HUES6 (cell line): ENCODE measurements around the gene TRIM14.

Source experiments
- H3K27ac ChIP-seq: 2 replicates; pipeline ENCODE4 v1.7.0; 2013; ENCODE audit warnings: low read depth, mild to moderate bottlenecking, low read length, inconsistent platforms
- H3K27me3 ChIP-seq: 2 replicates; pipeline ENCODE4 v1.6.1; 2013; ENCODE audit warnings: low read length; ENCODE audit not compliant: control insufficient read depth, insufficient read depth
- H3K36me3 ChIP-seq: 2 replicates; pipeline ENCODE4 v1.6.1; 2013; ENCODE audit warnings: low read length; ENCODE audit not compliant: control insufficient read depth, insufficient read depth
- H3K4me1 ChIP-seq: 2 replicates; pipeline ENCODE4 v1.6.1; 2013; ENCODE audit warnings: low read length; ENCODE audit not compliant: control insufficient read depth, insufficient read depth
- H3K4me3 ChIP-seq: 2 replicates; pipeline ENCODE4 v1.5.1; 2013; ENCODE audit warnings: low read depth, low read length
- H3K9ac ChIP-seq: one replicate; pipeline ENCODE4 v1.6.1; 2013; ENCODE audit warnings: mild to moderate bottlenecking, low read length
- H3K9me3 ChIP-seq: 2 replicates; pipeline ENCODE4 v1.6.1; 2013; ENCODE audit warnings: low read depth, low read length; ENCODE audit not compliant: control insufficient read depth, insufficient read depth

Gene TRIM14

DNA sequence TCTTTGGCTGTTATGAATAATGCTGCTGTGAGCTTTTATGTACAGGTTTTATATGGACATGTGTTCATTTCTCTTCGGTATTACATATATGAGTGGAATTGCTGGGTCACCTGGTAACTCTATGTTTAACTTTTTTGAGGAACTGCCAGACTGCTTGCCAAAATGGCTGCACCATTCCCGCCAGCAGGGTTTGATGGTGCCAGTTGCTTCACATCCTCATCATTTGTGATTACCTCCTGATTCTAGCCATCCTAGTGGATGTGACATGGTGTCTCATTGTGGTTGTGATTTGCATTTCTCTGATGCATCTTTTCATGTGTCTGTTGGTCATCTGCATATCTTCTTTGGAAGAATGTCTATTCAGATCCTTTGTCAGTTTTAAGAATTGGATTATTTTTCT, 51.8 kb downstream of the TRIM14 start:
- no peaks in the 10 kb centered on the region for H3K9me3 ChIP-seq
- no peaks in the 10 kb centered on the region for H3K27me3 ChIP-seq
- H3K4me3 ChIP-seq, result no peak overlapping the region
- peaks cover 5% of the 10 kb centered on the region; the same call in 1 of the 2 replicates for H3K4me1 ChIP-seq
- no peak overlapping the region for H3K27ac ChIP-seq
- peaks cover 37% of the 10 kb centered on the region for H3K36me3 ChIP-seq
- H3K9ac ChIP-seq, result no peak overlapping the region

DNA sequence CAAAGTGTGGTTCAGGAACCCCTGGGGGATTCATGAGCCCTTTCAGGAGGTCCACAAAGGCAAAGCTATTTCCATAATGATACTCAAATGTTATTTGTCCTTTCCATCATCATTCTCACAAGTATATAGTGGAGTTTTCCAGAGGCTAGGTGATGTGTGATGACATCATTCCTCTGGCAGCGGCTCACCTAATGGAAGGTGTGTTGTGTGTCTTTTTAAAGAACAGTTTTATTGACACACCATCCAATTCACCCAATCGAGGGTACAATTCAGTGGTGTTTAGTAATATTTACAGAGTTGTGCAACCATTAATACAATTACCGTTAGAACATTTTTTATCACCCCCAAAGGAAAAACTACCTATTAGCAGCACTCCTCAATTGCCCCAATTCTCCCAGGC, 52.8 kb downstream of the TRIM14 start:
- no peaks in the 10 kb centered on the region for H3K27me3 ChIP-seq

DNA sequence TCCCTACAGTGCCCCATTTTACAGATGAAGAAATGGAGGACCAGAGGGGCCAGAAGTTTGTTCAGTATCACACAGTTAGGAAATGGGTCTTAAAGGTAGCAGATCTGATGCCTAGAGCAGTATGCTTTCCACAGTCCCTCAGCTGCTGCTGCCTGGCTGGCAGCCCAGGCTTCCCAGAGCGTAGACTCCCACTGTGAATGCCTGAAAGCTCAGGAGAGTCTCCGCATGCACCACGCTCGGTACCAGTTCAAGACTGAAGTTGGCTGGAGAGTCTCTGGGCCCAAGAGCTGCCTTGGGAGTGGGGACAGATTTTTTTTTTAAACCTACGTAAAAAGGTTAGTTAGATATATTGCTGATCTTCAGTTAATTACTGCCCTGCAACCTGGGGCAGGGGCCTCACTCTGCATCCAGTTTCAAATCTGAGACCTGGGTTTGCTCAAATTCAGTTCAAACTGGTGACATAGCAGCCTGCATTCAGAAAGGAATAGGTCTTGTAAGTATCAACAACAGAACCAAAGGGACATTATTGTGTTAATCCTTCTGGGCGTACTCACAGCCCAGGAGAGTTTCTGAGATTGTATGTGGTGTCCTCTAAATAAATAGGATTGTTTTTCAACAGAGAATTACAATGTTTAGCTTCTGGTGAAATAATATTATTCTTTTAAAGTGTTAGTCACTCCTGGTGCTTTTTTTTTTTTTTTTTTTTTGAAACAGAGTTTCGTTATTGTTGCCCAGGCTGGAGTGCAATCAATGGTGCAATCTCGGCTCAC, 54.2 kb downstream of the TRIM14 start:
- peaks cover 3% of the 10 kb centered on the region; the same call in 1 of the 2 replicates for H3K4me1 ChIP-seq
- H3K27me3 ChIP-seq, result no peaks in the 10 kb centered on the region
- no peak overlapping the region for H3K4me3 ChIP-seq
- H3K9ac ChIP-seq, result no peak overlapping the region
- H3K27ac ChIP-seq, result 0 out of 2 replicates have a peak overlapping the region, but pooled peaks have one; percentile 14
- H3K36me3 ChIP-seq, result peaks cover 49% of the 10 kb centered on the region
- no peaks in the 10 kb centered on the region for H3K9me3 ChIP-seq

More for the DNA sequence above, 52.8 kb downstream of the TRIM14 start:
- Histone ChIP-seq H3K36me3 (peaks cover 43% of the 10 kb centered on the region), H3K9me3 (no peaks in the 10 kb centered on the region), H3K4me1 (peaks cover 3% of the 10 kb centered on the region; the same call in 1 of the 2 replicates), H3K9ac (no peak overlapping the region), H3K27ac (no peak overlapping the region), H3K4me3 (no peak overlapping the region)

DNA sequence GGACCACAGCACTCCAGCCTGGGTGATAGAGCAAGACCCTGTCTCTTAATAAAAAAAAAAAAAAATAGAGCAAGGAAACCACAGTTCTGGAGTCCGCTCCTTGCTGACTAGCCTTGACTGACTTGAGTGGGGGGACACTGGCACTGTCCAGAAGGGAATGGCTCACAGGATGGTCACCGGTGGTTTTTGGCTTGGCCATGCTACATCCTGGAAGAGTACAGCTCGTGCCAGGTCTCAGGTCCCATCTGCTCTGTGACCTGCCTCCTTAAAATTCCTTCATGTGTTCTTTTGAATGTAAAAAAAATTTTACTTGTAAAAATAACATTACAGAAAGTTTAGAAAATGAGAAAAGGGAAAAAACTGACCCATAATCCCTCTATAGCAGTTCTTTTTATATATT, 56.9 kb downstream of the TRIM14 start:
- H3K9me3 ChIP-seq, result no peaks in the 10 kb centered on the region
- H3K36me3 ChIP-seq, result peaks cover 48% of the 10 kb centered on the region
- no peak overlapping the region for H3K27ac ChIP-seq
- peaks cover 6% of the 10 kb centered on the region; the same call in 1 of the 2 replicates for H3K4me1 ChIP-seq
- no peaks in the 10 kb centered on the region for H3K27me3 ChIP-seq
- H3K9ac ChIP-seq, result no peak overlapping the region
- H3K4me3 ChIP-seq, result no peak overlapping the region

DNA sequence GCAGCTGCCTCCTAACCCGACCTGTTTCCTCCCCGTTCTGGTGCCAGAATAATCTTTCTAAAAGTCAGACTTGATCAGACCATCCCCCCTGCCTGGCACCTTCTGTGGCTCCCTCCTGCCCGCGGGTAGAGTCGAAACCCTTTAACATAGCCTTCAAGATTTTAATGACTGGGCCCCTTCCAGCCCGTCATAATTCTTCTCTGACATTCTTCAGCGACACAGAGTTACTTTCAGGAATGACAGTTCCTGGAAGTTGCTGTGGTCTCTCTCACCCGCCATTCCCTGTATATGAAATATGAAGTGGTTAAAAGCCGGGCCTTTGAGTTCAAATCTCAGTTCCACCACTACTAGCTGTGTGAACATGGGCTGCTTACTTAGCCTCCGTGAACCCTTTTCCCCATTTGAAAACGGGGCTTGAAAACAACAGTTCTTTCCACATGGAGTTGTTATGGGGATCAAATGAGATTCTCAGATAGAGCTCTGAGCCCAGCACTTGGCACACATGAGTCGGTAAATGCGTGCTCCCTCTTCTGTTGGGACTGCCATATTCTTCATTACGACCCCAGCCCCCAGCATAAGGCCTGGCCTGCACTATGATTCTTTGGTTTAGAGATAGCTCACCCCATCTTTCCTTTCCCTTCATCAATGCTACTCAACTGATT, 61.8 kb downstream of the TRIM14 start:
- Histone ChIP-seq H3K4me3 (peak overlapping the region; percentile 97), H3K27ac (no peak overlapping the region), H3K27me3 (no peaks in the 10 kb centered on the region), H3K36me3 (peaks cover 13% of the 10 kb centered on the region), H3K9me3 (no peaks in the 10 kb centered on the region), H3K4me1 (0 out of 2 replicates have a peak, but pooled peaks cover 3% of the 10 kb centered on the region), H3K9ac (peak overlapping the region; percentile 79)

DNA sequence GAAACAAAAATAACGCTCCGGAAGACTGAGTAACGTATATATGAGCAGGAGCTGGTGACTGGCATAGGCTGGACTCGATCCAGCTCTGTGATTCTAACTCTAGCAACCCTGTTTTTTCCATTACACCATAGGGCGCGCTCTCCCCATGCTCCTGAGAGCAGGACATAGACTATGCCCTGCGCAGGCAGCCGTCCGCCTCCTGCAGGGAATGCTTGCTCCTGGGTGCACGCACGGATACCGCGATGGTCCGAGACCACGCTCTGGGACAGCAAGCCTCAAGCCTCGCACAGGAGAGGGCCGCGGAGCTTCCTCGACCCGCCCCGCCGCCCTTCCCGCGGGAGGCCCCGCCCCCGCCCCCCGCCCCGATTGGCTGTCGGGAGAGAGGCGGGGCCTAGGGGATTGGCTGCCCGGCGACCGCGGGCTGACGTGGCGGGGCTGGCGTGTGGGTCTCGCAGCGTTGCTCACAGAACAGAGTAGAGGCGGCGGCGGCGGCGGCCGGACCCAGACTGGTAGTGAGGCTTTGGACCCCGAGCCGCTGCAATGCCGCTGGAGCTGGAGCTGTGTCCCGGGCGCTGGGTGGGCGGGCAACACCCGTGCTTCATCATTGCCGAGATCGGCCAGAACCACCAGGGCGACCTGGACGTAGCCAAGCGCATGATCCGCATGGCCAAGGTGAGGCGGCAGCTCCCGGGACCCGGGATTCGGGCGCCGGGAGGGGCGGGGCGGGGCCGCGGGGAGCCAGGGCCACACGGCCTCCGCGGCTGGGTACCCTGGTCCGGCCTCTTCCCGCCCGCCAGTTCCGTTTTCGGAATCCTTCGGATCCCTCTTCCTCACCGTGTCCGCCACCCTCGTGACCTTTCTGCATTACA, 62.5 kb downstream of the TRIM14 start, which contains the start of gene NANS:
TSS of gene NANS (plus strand) at position 464 of the 869 bp plus-strand sequence. CDS start at position 541, 77 bp downstream.
- Histone ChIP-seq H3K4me1 (0 out of 2 replicates have a peak, but pooled peaks cover 3% of the 10 kb centered on the region), H3K27ac (no peak within 1 kb of the TSS), H3K9ac (peak within 1 kb of the TSS; percentile 79), H3K9me3 (no peaks in the 10 kb centered on the region), H3K4me3 (peak within 1 kb of the TSS; percentile 97), H3K36me3 (peaks cover 7% of the 10 kb centered on the region), H3K27me3 (no peaks in the 10 kb centered on the region)

DNA sequence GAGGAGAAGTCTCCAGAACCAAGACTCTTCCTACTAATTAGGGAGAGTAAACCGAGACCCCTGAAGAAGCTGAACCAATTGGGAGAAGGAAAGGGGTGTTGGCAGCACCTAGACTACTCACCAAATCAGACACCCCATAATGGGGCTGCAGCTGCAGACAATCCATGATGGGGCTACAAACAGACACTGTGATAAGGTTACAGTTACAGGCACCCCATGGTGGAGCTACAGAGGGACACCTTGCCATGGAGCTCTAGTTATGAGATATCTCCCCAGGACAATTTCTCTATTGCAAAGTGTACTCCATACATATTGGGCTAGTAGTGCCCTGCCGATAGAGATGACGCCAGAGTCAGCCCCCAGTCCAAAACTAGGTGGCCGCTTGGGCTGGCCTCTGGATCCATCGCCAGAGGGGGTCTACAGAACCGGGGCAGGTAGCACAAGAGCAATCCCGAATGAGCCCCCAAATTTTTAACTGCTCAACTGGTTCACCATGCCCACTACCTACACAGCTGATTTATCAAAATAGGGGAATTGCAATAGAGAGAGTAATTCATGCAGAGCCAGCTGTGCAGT, 64.6 kb downstream of the TRIM14 start:
- no peak overlapping the region for H3K4me3 ChIP-seq
- H3K36me3 ChIP-seq, result no peaks in the 10 kb centered on the region
- H3K9me3 ChIP-seq, result no peaks in the 10 kb centered on the region
- H3K4me1 ChIP-seq, result 0 out of 2 replicates have a peak, but pooled peaks cover 3% of the 10 kb centered on the region
- no peaks in the 10 kb centered on the region for H3K27me3 ChIP-seq
- H3K9ac ChIP-seq, result no peak overlapping the region
- H3K27ac ChIP-seq, result no peak overlapping the region

DNA sequence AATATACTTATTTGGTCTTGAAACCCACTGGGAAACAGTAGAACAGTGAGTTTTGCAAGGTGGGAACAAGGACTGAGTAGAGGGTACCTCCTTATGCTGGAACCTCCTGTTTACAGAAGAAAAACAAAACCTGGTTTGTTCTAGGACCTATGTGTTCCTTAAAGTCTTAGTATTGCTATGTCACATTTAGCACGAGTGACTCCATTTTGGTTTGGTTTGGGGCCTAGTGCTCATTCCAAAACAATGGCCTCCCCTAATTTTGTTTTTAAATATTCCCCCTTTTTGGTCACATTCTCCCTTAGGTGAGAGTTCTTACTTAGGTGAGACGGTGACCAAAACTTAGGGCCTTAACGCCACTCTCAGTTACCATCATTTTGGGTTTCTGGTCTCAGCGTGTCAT, 68.7 kb downstream of the TRIM14 start:
- no peaks in the 10 kb centered on the region for H3K36me3 ChIP-seq
- no peaks in the 10 kb centered on the region for H3K4me1 ChIP-seq
- H3K27ac ChIP-seq, result no peak overlapping the region
- H3K27me3 ChIP-seq, result no peaks in the 10 kb centered on the region
- H3K9ac ChIP-seq, result no peak overlapping the region
- H3K9me3 ChIP-seq, result no peaks in the 10 kb centered on the region
- no peak overlapping the region for H3K4me3 ChIP-seq

DNA sequence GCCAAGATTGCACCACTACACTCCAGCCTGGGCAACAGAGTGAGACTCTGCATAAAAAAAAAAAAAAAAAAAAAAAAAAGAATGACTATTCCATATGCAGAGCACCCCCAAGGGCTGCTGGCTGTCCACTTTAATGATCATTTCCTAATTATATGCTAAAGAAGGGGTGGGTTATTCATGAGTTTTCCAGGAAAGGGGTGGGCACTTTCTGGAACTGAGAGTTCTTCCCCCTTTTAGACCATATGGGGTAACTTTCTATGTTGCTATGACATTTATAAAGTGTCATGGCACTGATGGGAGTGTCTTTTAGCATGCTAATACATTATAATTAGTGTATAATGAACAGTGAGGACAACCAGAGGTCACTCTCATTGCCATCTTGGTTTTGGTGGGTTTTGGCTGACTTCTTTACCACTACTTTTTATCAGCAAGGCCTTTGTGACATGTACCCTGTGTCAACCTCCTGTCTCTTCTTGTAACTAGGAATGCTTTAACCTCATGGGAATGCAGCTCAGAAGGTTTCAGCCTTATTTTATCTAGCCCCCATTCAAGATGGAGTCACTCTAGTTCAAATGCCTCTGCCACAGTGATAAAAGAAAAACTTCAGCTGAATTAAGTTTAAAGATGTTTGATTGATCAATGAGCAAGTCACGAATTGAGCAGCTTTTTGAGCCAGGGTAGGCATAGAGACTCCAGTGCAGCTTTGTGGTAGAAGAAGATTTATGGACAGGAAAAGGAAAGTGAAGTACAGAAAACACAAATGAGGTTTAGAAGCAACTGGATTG, 69.5 kb downstream of the TRIM14 start:
- Histone ChIP-seq H3K9ac (no peak overlapping the region), H3K4me3 (no peak overlapping the region), H3K36me3 (no peaks in the 10 kb centered on the region), H3K27ac (no peak overlapping the region), H3K4me1 (no peaks in the 10 kb centered on the region), H3K27me3 (no peaks in the 10 kb centered on the region), H3K9me3 (no peaks in the 10 kb centered on the region)

DNA sequence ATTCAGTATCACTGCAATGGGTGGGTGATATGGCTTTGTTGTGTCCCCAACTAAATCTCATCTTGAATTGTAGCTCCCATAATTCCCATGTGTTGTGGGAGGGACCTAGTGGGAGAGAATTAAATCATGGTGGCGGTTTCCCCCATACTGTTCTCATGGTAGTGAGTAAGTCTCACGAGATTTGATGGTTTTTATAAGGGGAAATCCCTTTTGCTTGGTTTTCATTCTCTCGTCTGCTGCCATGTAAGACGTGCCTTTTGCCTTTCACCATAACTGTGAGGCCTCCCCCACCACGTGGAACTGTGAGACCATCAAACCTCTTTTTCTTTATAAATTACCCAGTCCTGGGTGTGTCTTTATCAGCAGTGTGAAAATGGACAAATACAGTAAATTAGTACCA, 72.0 kb downstream of the TRIM14 start:
- H3K4me1 ChIP-seq, result no peaks in the 10 kb centered on the region
- no peak overlapping the region for H3K4me3 ChIP-seq
- no peaks in the 10 kb centered on the region for H3K27me3 ChIP-seq
- no peak overlapping the region for H3K9ac ChIP-seq
- H3K36me3 ChIP-seq, result no peaks in the 10 kb centered on the region
- no peaks in the 10 kb centered on the region for H3K9me3 ChIP-seq
- H3K27ac ChIP-seq, result no peak overlapping the region
